ENCODE measurements around the gene CLK4. TPM values are rescaled to one million over a fixed set of nuclear protein-coding genes. Genes with fewer than 3 reads are reported as not detected.

CLK4 gene
- total RNA-seq, 6 experiments from 2014 or later = 10.8 to 19.1 (median 11.7) TPM

- DNase-seq = no peak
- no peaks in the 10 kb centered on the region for H3K4me1 ChIP-seq
- WGBS (ENCODE audit: insufficient coverage, low coverage, low lambda C conversion rate, missing lambda C conversion rate) = 69% methylated on average over 8 of the region's 10 CpGs
- TF ChIP-seq CTCF (IDR thresholded peaks at IDR 0.05) = no peak
- no peak for TF ChIP-seq POLR2A (IDR thresholded peaks at IDR 0.05)
- H3K4me3 ChIP-seq = no peak overlapping the region
- no peak overlapping the region for H3K27ac ChIP-seq
- H3K9me3 ChIP-seq = no peaks in the 10 kb centered on the region
- H3K36me3 ChIP-seq = no peaks in the 10 kb centered on the region
- intact Hi-C loops (cut with DNase I) = no loop called here
- H3K27me3 ChIP-seq = no peaks in the 10 kb centered on the region
- ATAC-seq = no peak
Observed at GRCh38 chr5:178667688-178668087, 40.8 kb upstream of the CLK4 start.

GRCh38 chr5:178667101-178667500 is 40.3 kb upstream of the CLK4 start:
- H3K27ac ChIP-seq = no peak overlapping the region
- intact Hi-C loops (cut with DNase I) = no loop called here
- 48% methylated on average over 4 of the region's 5 CpGs for WGBS (ENCODE audit: insufficient coverage, low coverage, low lambda C conversion rate, missing lambda C conversion rate)
- TF ChIP-seq POLR2A (IDR thresholded peaks at IDR 0.05) (no peak), CTCF (IDR thresholded peaks at IDR 0.05) (no peak)
- DNase-seq (no peak), ATAC-seq (no peak)
- H3K9me3 ChIP-seq = no peaks in the 10 kb centered on the region
- no peaks in the 10 kb centered on the region for H3K27me3 ChIP-seq
- no peaks in the 10 kb centered on the region for H3K36me3 ChIP-seq
- H3K4me1 ChIP-seq = no peaks in the 10 kb centered on the region
- no peak overlapping the region for H3K4me3 ChIP-seq

- Histone ChIP-seq H3K27ac (no peak overlapping the region), H3K4me1 (no peaks in the 10 kb centered on the region), H3K27me3 (no peaks in the 10 kb centered on the region), H3K4me3 (no peak overlapping the region), H3K36me3 (no peaks in the 10 kb centered on the region), H3K9me3 (no peaks in the 10 kb centered on the region)
- DNase-seq = no peak
- intact Hi-C loops (cut with DNase I) = no loop called here
- ATAC-seq = no peak
- TF ChIP-seq POLR2A (IDR thresholded peaks at IDR 0.05) (no peak), CTCF (IDR thresholded peaks at IDR 0.05) (no peak)
- WGBS (ENCODE audit: insufficient coverage, low coverage, low lambda C conversion rate, missing lambda C conversion rate) = 74% methylated on average over 2 of the region's 3 CpGs
Observed at GRCh38 chr5:178664141-178664540, 37.3 kb upstream of the CLK4 start.

- TF ChIP-seq CTCF (IDR thresholded peaks at IDR 0.05) (no peak), POLR2A (IDR thresholded peaks at IDR 0.05) (no peak)
- no peak overlapping the region for H3K27ac ChIP-seq
- intact Hi-C loops (cut with DNase I) = no loop called here
- DNase-seq (no peak), ATAC-seq (no peak)
- 69% methylated on average over 9 of the region's 10 CpGs for WGBS (ENCODE audit: insufficient coverage, low coverage, low lambda C conversion rate, missing lambda C conversion rate)
- no peak overlapping the region for H3K4me3 ChIP-seq
- H3K27me3 ChIP-seq = no peaks in the 10 kb centered on the region
- no peaks in the 10 kb centered on the region for H3K9me3 ChIP-seq
- H3K36me3 ChIP-seq = no peaks in the 10 kb centered on the region
- no peaks in the 10 kb centered on the region for H3K4me1 ChIP-seq
Observed at GRCh38 chr5:178662541-178662860, 35.7 kb upstream of the CLK4 start.

GRCh38 chr5:178661836-178662540 is 35.1 kb upstream of the CLK4 start:
- Histone ChIP-seq H3K36me3 (no peaks in the 10 kb centered on the region), H3K27ac (no peak overlapping the region), H3K9me3 (no peaks in the 10 kb centered on the region), H3K27me3 (no peaks in the 10 kb centered on the region), H3K4me1 (no peaks in the 10 kb centered on the region), H3K4me3 (no peak overlapping the region)
- ATAC-seq (no peak), DNase-seq (no peak)
- intact Hi-C loops (cut with DNase I) = no loop called here
- whole genome bisulfite sequencing (ENCODE audit: insufficient coverage, low coverage, low lambda C conversion rate, missing lambda C conversion rate) = 74% methylated on average over 9 of the region's 21 CpGs
- TF ChIP-seq CTCF (IDR thresholded peaks at IDR 0.05) (no peak), POLR2A (IDR thresholded peaks at IDR 0.05) (no peak)
